VCaP (cell line): ENCODE data around the gene AKAP5.

Experiments
- H3K27ac ChIP-seq: fragments of 450-650 bp; 2 replicates; pipeline ENCODE4 v1.5.1; 2017
- CTCF ChIP-seq: fragments of 450-650 bp; conservative IDR thresholded peaks from 2 replicates; pipeline ENCODE4 v1.5.1; 2017; ENCODE audit warnings: mild to moderate bottlenecking, moderate library complexity

The AKAP5 gene

GRCh38 chr14:64509036-64509435 lies 43.7 kb downstream of the AKAP5 start:
- no peak overlapping the region for H3K27ac ChIP-seq

GRCh38 chr14:64510825-64511671 lies 45.7 kb downstream of the AKAP5 start:
- peak; percentile 92 for TF ChIP-seq CTCF
- peak overlapping the region; percentile 84; the same call in 1 of the 2 replicates for H3K27ac ChIP-seq

More at GRCh38 chr14:64509036-64509435, 43.7 kb downstream of the AKAP5 start:
- no peak for TF ChIP-seq CTCF

- peak overlapping the region; percentile 84 for H3K27ac ChIP-seq
- no peak for TF ChIP-seq CTCF
These were observed 48.0 kb downstream of the AKAP5 start for GRCh38 chr14:64513271-64513670.

- no peak for TF ChIP-seq CTCF
- H3K27ac ChIP-seq, result peak overlapping the region; percentile 84
These were observed 49.8 kb downstream of the AKAP5 start for GRCh38 chr14:64515053-64515452.

- H3K27ac ChIP-seq, result peak overlapping the region; percentile 84
- no peak for TF ChIP-seq CTCF
These were observed 51.7 kb downstream of the AKAP5 start for GRCh38 chr14:64516969-64517368.

GRCh38 chr14:64517667-64518066 lies 52.4 kb downstream of the AKAP5 start:
- H3K27ac ChIP-seq, result peak overlapping the region; percentile 7; the same call in 1 of the 2 replicates

- H3K27ac ChIP-seq, result peak overlapping the region; percentile 7; the same call in 1 of the 2 replicates
- no peak for TF ChIP-seq CTCF
These were observed 52.9 kb downstream of the AKAP5 start for GRCh38 chr14:64518229-64518628.

- H3K27ac ChIP-seq, result no peak overlapping the region
- no peak for TF ChIP-seq CTCF
These were observed 55.4 kb downstream of the AKAP5 start for GRCh38 chr14:64520699-64521098.
